Measurements from ENCODE around the gene LTB4R2.

The LTB4R2 gene

DNA sequence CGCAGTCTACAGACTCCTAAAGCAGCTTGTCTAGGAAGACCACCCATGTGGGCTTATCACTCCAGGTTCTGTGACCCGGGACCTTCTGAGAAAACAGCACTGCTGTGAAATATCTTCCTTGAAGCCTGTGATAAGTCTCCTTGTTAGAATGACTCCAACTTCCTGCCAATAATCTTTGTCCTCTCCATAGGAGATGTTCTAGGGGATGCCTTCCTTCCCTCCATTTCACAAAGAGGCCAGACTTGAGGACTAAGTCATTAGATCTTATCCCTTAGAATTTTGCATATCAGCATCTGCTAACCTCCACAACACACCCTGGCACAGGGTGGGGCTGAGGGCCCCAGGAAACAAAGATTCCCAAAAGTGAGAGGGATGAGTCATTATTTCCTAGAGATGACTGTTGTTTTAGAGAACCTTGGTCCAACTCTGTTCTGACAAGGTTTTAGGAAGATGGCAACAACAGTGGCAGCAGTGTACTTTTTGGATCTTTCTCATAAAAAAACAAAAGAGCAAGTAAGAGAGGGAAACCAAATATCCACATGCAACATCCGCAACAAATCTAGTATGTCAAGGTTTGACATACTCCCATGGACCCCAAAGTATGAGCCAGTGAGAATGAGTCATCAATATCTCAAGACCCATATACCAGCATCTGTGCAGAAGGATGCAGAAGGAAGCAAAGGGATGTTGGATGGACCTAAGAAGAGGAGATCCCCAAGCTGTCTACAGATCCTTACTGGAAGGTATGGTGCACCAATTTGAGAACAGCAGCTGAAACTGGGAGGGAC is 7.4 kb downstream of the LTB4R2 start:
- TF ChIP-seq, protein P1, sequence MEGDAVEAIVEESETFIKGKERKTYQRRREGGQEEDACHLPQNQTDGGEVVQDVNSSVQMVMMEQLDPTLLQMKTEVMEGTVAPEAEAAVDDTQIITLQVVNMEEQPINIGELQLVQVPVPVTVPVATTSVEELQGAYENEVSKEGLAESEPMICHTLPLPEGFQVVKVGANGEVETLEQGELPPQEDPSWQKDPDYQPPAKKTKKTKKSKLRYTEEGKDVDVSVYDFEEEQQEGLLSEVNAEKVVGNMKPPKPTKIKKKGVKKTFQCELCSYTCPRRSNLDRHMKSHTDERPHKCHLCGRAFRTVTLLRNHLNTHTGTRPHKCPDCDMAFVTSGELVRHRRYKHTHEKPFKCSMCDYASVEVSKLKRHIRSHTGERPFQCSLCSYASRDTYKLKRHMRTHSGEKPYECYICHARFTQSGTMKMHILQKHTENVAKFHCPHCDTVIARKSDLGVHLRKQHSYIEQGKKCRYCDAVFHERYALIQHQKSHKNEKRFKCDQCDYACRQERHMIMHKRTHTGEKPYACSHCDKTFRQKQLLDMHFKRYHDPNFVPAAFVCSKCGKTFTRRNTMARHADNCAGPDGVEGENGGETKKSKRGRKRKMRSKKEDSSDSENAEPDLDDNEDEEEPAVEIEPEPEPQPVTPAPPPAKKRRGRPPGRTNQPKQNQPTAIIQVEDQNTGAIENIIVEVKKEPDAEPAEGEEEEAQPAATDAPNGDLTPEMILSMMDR (IDR thresholded peaks at IDR 0.05; ENCODE audit: extremely low read depth, insufficient read depth, missing control alignments), result no peak
- in situ Hi-C loops (cut with MboI; ENCODE audit: low pct_unique_long_range_greater_than_20kb, low sequenced_read_pairs, unreplicated experiment), result no loop called here
- no peak for DNase-seq (ENCODE audit: low spot score)

DNA sequence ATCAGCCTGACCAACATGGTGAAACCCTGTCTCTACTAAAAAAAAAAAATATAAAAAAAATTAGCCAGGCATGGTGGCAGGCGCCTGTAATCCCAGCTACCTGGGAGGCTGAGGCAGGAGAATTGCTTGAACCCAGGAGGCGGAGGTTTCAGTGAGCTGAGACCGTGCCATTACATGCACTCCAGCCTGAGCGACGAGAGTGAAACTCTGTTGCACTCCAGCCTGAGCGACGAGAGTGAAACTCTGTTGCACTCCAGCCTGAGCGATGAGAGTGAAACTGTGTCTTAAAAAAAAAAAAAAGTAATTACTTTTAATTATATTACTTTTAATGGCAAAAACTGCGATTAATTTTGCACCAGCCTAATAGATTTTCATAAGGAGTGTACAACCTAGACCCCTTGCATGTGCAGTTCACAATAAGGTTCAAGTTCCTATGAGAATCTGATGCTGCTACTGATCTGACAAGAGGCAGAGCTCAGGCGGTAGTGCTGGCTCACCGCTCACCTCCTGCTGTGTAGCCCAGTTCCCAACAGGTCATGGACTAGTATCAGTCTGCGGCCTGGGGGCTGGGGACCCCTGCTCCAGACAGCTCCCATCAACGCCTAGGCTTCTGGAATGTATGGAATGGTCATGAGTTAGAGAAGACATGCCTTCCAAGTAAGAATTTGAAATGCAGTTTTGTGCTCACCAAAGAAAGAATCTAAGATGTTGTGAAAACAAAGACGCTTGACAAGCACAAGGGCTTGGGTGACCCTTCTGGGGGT is 11.5 kb downstream of the LTB4R2 start:
- no peak for DNase-seq (ENCODE audit: low spot score)
- TF ChIP-seq, protein P1 (IDR thresholded peaks at IDR 0.05; ENCODE audit: extremely low read depth, insufficient read depth, missing control alignments), result no peak
- in situ Hi-C loops (cut with MboI; ENCODE audit: low pct_unique_long_range_greater_than_20kb, low sequenced_read_pairs, unreplicated experiment), result no loop called here

DNA sequence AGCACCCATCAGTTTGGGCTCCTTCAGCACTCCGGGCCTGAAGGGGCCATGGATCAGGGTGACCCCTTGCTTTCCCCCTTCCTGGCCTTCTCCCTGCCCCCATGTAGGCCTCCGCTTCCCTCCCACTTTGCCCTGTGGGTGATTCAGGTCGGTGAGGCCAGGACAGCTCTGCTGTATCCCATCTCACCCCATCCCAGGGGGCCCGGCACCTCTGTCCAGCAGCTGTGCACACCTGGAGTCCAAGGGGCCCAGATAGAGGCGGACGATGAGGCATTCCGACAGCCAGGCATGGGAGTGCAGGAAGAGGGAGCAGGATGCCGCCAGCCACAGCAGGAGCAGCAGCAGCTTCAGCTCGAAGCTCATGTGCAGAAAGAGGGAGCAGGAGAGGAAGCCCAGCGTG is 12.7 kb downstream of the LTB4R2 start:
- in situ Hi-C loops (cut with MboI; ENCODE audit: low pct_unique_long_range_greater_than_20kb, low sequenced_read_pairs, unreplicated experiment), result no loop called here
- no peak for DNase-seq (ENCODE audit: low spot score)
- TF ChIP-seq, protein P1 (IDR thresholded peaks at IDR 0.05; ENCODE audit: extremely low read depth, insufficient read depth, missing control alignments), result no peak

DNA sequence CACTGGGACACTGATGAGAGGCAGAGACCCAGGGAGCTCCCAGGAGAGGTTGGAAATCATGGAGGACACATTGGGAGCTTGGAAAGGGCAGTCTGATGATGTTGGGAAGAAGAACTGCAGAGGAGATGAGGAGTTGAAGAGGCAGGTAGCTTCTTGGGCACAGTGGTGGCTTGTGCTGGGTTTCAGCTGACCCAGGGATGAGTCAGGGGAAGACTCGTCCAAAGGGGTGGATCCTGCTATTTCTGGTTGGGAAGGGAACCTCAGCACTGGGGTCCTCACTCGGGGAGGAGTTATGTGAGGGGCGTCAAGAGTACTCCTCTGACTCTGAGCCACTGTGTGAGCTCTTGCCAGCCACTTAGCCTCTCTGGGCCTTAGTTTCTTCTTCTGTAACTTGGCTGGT is 13.4 kb downstream of the LTB4R2 start:
- no peak for DNase-seq (ENCODE audit: low spot score)
- in situ Hi-C loops (cut with MboI; ENCODE audit: low pct_unique_long_range_greater_than_20kb, low sequenced_read_pairs, unreplicated experiment), result no loop called here
- TF ChIP-seq, protein P1 (IDR thresholded peaks at IDR 0.05; ENCODE audit: extremely low read depth, insufficient read depth, missing control alignments), result no peak

DNA sequence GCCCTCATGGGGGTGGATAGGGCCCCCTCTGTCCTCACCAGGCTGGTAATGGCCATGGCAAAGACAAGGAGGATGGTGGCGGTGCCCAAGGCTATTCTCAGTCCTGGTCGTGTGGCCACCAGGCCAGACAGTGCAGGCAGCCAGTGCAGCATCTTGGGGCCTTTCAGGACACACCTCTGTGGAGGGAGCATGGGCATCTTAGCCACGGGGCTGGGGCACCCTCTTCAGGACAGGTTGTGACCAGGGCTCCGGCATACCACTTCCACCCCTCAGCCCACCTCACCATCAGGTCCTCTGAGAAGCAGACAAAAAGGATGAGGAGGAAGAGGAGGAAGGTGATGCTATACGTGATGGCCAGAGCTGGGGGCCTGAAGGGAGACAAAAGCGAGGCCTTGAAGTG is 14.1 kb downstream of the LTB4R2 start:
- no peak for DNase-seq (ENCODE audit: low spot score)
- TF ChIP-seq, protein P1 (IDR thresholded peaks at IDR 0.05; ENCODE audit: extremely low read depth, insufficient read depth, missing control alignments), result no peak
- in situ Hi-C loops (cut with MboI; ENCODE audit: low pct_unique_long_range_greater_than_20kb, low sequenced_read_pairs, unreplicated experiment), result no loop called here

DNA sequence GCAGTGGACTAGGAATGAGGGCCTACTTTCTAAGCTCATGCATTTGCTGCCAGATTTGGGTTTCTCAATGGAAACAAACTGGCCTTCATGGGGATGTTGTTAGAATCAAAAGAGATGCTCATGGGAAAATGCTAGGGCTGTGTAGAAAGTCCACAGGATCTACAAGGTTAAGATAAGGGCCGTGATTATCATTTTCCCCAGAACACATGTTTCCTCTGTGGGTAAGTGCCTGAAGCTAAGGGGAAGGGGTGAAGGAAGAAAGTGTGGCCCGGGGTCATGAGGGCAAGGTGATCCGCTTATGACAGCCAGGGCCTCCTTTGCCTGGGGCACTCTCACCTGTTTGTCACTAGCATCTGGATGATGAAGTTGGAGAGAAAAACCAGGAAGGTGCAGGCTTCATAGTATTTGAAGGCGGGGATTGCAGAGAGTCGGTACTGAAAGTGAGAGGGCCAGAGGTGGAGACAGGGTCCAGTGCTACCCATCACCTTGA is 15.1 kb downstream of the LTB4R2 start:
- TF ChIP-seq, protein P1 (IDR thresholded peaks at IDR 0.05; ENCODE audit: extremely low read depth, insufficient read depth, missing control alignments), result no peak
- no peak for DNase-seq (ENCODE audit: low spot score)
- in situ Hi-C loops (cut with MboI; ENCODE audit: low pct_unique_long_range_greater_than_20kb, low sequenced_read_pairs, unreplicated experiment), result loop anchor here (25.0 kb wide), 1 partner anchor 337 kb away; no protein-coding TSS in a partner anchor

Measured in GM13977 (cell line).